Hepatocyte (in vitro differentiated cells): ENCODE results near the gene DIPK1A. TPM values are rescaled to one million over a fixed set of nuclear protein-coding genes. Genes with fewer than 3 reads are reported as not detected.

Source experiments
- DNase-seq: peaks from one replicate; pipeline ENCODE4 v3.0.0-alpha.2; 2016; ENCODE audit warnings: low spot score
- H2AFZ ChIP-seq: fragments of 200-600 bp; sonication (generic); 2 replicates; pipeline ENCODE4 v1.6.0; 2016; ENCODE audit warnings: antibody characterized with exemption, mild to moderate bottlenecking
- H3K27ac ChIP-seq: fragments of 200-600 bp; sonication (generic); 2 replicates; pipeline ENCODE4 v1.5.1; 2016; ENCODE audit warnings: mild to moderate bottlenecking
- H3K27me3 ChIP-seq: fragments of 200-600 bp; sonication (generic); 2 replicates; pipeline ENCODE4 v1.6.1; 2016
- H3K36me3 ChIP-seq: fragments of 200-600 bp; sonication (generic); replicated peaks from 2 replicates; pipeline ENCODE4 v1.5.1; 2016; ENCODE audit warnings: low read depth; ENCODE audit not compliant: insufficient read depth
- H3K4me1 ChIP-seq: fragments of 200-600 bp; sonication (generic); 2 replicates; pipeline ENCODE4 v1.5.1; 2016; ENCODE audit warnings: mild to moderate bottlenecking, moderate library complexity; ENCODE audit not compliant: insufficient read depth
- H3K4me2 ChIP-seq: fragments of 200-600 bp; sonication (generic); 2 replicates; pipeline ENCODE4 v1.6.0; 2016
- H3K4me3 ChIP-seq: fragments of 200-600 bp; sonication (generic); 2 replicates; pipeline ENCODE4 v1.5.1; 2016; ENCODE audit warnings: mild to moderate bottlenecking
- H3K79me2 ChIP-seq: fragments of 200-600 bp; sonication (generic); 2 replicates; pipeline ENCODE4 v1.6.0; 2017; ENCODE audit warnings: mild to moderate bottlenecking
- H3K9me2 ChIP-seq: fragments of 200-600 bp; sonication (generic); replicated peaks from 2 replicates; pipeline ENCODE4 v1.6.0; 2017; ENCODE audit warnings: mild to moderate bottlenecking; ENCODE audit not compliant: insufficient read depth
- H3K9me3 ChIP-seq: fragments of 200-600 bp; sonication (generic); 2 replicates; pipeline ENCODE4 v1.5.1; 2016; ENCODE audit warnings: low read depth, mild to moderate bottlenecking
- H4K20me1 ChIP-seq: fragments of 200-600 bp; sonication (generic); 2 replicates; pipeline ENCODE4 v1.6.0; 2016; ENCODE audit warnings: mild to moderate bottlenecking; ENCODE audit not compliant: insufficient read depth, poor library complexity, severe bottlenecking
- CTCF ChIP-seq: fragments of 200-600 bp; sonication (generic); IDR thresholded peaks from 2 replicates; pipeline ENCODE4 v1.5.1; 2016; ENCODE audit warnings: antibody characterized with exemption, mild to moderate bottlenecking; ENCODE audit not compliant: poor library complexity
- EZH2 ChIP-seq: fragments of 200-600 bp; sonication (generic); IDR thresholded peaks from 2 replicates; pipeline ENCODE4 v1.6.1; 2016; ENCODE audit warnings: antibody characterized with exemption, mild to moderate bottlenecking, borderline replicate concordance
- EZH2phosphoT487 ChIP-seq: fragments of 200-600 bp; sonication (generic); IDR thresholded peaks from one replicate; pipeline ENCODE4 v1.6.1; 2018; ENCODE audit warnings: antibody characterized with exemption, mild to moderate bottlenecking, low read depth, moderate library complexity; ENCODE audit not compliant: unreplicated experiment, severe bottlenecking
- WGBS: methylation state at CpG from one replicate; pipeline ENCODE4 v1.1.6; 2016; ENCODE audit warnings: low lambda C conversion rate; ENCODE audit errors: missing lambda C conversion rate; 5-methylcytosine and 5-hydroxymethylcytosine counted together
- polyA plus RNA-seq: library from polyadenylated mRNA; unstranded; fragments of >200 nt; fragmentation: Nextera tagmentation; extraction: Ambion mirVana; gene quantifications from 2 replicates; pipeline ENCODE4 v1.2.1, GENCODE V29; 2016
- total RNA-seq: library from RNA; depleted of rRNA; stranded (reverse); fragments of >200 nt; gene quantifications from 2 replicates; pipeline ENCODE4 v1.2.3, GENCODE V29; 2014

DIPK1A gene
- total and polyA plus RNA-seq, 2 experiments from 2014 or later, result 18.0 to 19.7 TPM

- Histone ChIP-seq H3K9me3 (no peaks in the 10 kb centered on the region), H3K27me3 (no peaks in the 10 kb centered on the region), H4K20me1 (peaks cover 47% of the 10 kb centered on the region), H3K4me1 (peaks cover 21% of the 10 kb centered on the region), H3K79me2 (peaks cover 51% of the 10 kb centered on the region), H3K36me3 (no peaks in the 10 kb centered on the region), H3K27ac (peak within 1 kb of the TSS; percentile 92), H3K4me2 (peak within 1 kb of the TSS; percentile 83), H3K4me3 (peak within 1 kb of the TSS; percentile 97), H2AFZ (peak within 1 kb of the TSS; percentile 73), H3K9me2 (no peaks in the 10 kb centered on the region)
- DNase-seq, result peak; percentile 99
- TF ChIP-seq EZH2, result no peak
- peak; percentile 91 for TF ChIP-seq CTCF
- WGBS, result 2% methylated on average over 54 of the region's 57 CpGs
Observed at GRCh38 chr1:92831762-92832536, 129.3 kb downstream of the DIPK1A start, which contains the start of gene RPL5. Gene RPL5 (plus strand): TSS chr1:92832040. CDS start chr1:92832115, 75 bp downstream.

DNA sequence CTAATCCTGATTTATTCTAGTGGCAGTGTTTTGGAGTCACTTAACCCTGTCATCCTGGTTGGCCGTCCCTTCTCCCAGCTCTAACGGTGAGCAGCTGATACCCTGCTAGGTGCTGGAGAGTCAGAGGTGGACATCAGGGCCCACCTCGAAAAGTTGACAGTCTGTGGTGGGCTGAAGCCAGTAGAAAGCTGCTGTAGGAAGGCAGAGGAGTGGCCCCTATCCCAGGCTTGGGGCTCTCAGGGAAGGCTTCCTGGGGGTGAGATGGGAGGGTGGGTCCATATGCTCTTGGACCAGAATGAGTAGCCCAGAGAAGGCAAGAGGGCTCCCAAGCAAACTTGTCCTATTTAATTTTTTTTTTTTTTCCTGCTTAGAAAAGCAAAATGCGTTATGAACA lies 129.9 kb downstream of the DIPK1A start:
- Histone ChIP-seq H3K36me3 (no peaks in the 10 kb centered on the region), H3K79me2 (peaks cover 45% of the 10 kb centered on the region), H3K27me3 (no peaks in the 10 kb centered on the region), H3K9me2 (no peaks in the 10 kb centered on the region), H3K9me3 (no peaks in the 10 kb centered on the region), H2AFZ (peak overlapping the region; percentile 56), H3K4me3 (no peak overlapping the region), H3K4me1 (peaks cover 21% of the 10 kb centered on the region), H4K20me1 (peaks cover 41% of the 10 kb centered on the region), H3K4me2 (peak overlapping the region; percentile 65), H3K27ac (no peak overlapping the region)
- no peak for DNase-seq
- WGBS, result 61% methylated on average over 4 of the region's 4 CpGs
- no peak for TF ChIP-seq CTCF
- TF ChIP-seq EZH2, result no peak
- no peak for TF ChIP-seq EZH2phosphoT487

DNA sequence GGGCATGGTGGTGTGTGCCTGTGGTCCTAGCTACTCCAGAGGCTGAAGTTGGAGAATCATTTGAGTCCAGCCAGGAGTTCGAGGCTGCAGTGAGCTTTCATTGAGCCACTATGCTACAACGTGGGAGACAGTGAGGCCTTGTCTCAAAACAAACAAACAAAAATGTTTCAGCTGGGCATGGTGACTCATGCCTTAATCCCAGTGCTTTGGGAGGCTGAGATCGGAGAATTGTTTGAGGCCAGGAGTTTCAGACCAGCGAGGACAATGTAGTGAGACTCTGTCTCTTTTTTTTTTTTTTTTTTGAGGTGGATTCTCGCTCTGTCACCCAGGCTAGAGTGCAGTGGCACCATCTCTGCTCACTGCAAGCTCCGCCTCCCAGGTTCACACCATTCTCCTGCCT lies 134.5 kb downstream of the DIPK1A start:
- Histone ChIP-seq H3K4me3 (no peak overlapping the region), H3K27ac (no peak overlapping the region), H4K20me1 (no peaks in the 10 kb centered on the region), H2AFZ (no peak overlapping the region), H3K36me3 (no peaks in the 10 kb centered on the region), H3K4me2 (no peak overlapping the region), H3K9me2 (no peaks in the 10 kb centered on the region), H3K79me2 (no peaks in the 10 kb centered on the region), H3K4me1 (no peaks in the 10 kb centered on the region), H3K9me3 (no peaks in the 10 kb centered on the region), H3K27me3 (no peaks in the 10 kb centered on the region)
- 70% methylated on average over 5 of the region's 6 CpGs for WGBS
- no peak for TF ChIP-seq EZH2phosphoT487
- no peak for TF ChIP-seq EZH2
- TF ChIP-seq CTCF, result no peak
- DNase-seq, result no peak
